Mucosa of gallbladder (tissue), 1 donor: ENCODE data around the gene THRB. TPM values are rescaled to one million over a fixed set of nuclear protein-coding genes. Genes with fewer than 3 reads are reported as not detected.

ENCODE experiments used
- DNase-seq: peaks from one replicate; pipeline ENCODE4 v3.0.0-alpha.2; 2020; ENCODE audit warnings: low spot score
- total RNA-seq: library from RNA; stranded (reverse); gene quantifications from one replicate; pipeline ENCODE4 v1.2.1, GENCODE V29; 2021
- donor health status: DM: no; HTN: no; CAD: no.

Gene THRB
- total RNA-seq, 1 donor from 2014 or later, result 7.1 TPM

- DNase-seq, result no peak
Observed at GRCh38 chr3:24145981-24146822, 348.4 kb downstream of the THRB start.

GRCh38 chr3:24145481-24145880 lies 349.2 kb downstream of the THRB start:
- no peak for DNase-seq

GRCh38 chr3:24142127-24142526 lies 352.5 kb downstream of the THRB start:
- DNase-seq, result no peak

GRCh38 chr3:24141548-24141947 lies 353.1 kb downstream of the THRB start:
- no peak for DNase-seq

- no peak for DNase-seq
Observed at GRCh38 chr3:24139463-24140412, 354.9 kb downstream of the THRB start.

GRCh38 chr3:24138876-24139256 lies 355.8 kb downstream of the THRB start:
- DNase-seq, result no peak

- DNase-seq, result peak; percentile 62
Observed at GRCh38 chr3:24137958-24138875, 356.4 kb downstream of the THRB start.

GRCh38 chr3:24137334-24137733 lies 357.3 kb downstream of the THRB start:
- no peak for DNase-seq

GRCh38 chr3:24136624-24137310 lies 357.9 kb downstream of the THRB start:
- DNase-seq, result no peak

GRCh38 chr3:24135280-24135679 lies 359.4 kb downstream of the THRB start:
- no peak for DNase-seq

GRCh38 chr3:24133942-24134341 lies 360.7 kb downstream of the THRB start:
- DNase-seq, result no peak

- no peak for DNase-seq
Observed at GRCh38 chr3:24133436-24133835, 361.2 kb downstream of the THRB start.

- no peak for DNase-seq
Observed at GRCh38 chr3:24129549-24129948, 365.1 kb downstream of the THRB start.

- DNase-seq, result no peak
Observed at GRCh38 chr3:24128199-24129005, 366.2 kb downstream of the THRB start.

GRCh38 chr3:24123596-24123995 lies 371.1 kb downstream of the THRB start:
- no peak for DNase-seq

GRCh38 chr3:24120434-24120833 lies 374.2 kb downstream of the THRB start:
- no peak for DNase-seq

GRCh38 chr3:24119321-24119751 lies 375.3 kb downstream of the THRB start:
- no peak for DNase-seq

- DNase-seq, result no peak
Observed at GRCh38 chr3:24117508-24117907, 377.1 kb downstream of the THRB start.

GRCh38 chr3:24111711-24112110 lies 382.9 kb downstream of the THRB start:
- no peak for DNase-seq

- DNase-seq, result no peak
Observed at GRCh38 chr3:24110051-24110450, 384.6 kb downstream of the THRB start.
